Left ventricle myocardium inferior (tissue), 1 donor: Measurements from ENCODE around the gene TARS3. TPM values are rescaled to one million over a fixed set of nuclear protein-coding genes. Genes with fewer than 3 reads are reported as not detected.

Experiments
- DNase-seq: peaks from one replicate; pipeline ENCODE4 v3.0.0-alpha.2; 2020
- H3K27ac ChIP-seq: fragments of 200-600 bp; replicated peaks from 2 replicates; pipeline ENCODE4 v1.8.0; 2021
- H3K27me3 ChIP-seq: fragments of 200-600 bp; 2 replicates; pipeline ENCODE4 v1.8.0; 2021; ENCODE audit warnings: low read depth
- H3K36me3 ChIP-seq: fragments of 200-600 bp; 2 replicates; pipeline ENCODE4 v1.8.0; 2021
- H3K4me1 ChIP-seq: fragments of 200-600 bp; 2 replicates; pipeline ENCODE4 v1.8.0; 2021
- H3K4me3 ChIP-seq: fragments of 200-600 bp; 2 replicates; pipeline ENCODE4 v1.8.0; 2021; ENCODE audit warnings: mild to moderate bottlenecking, moderate library complexity
- H3K9me3 ChIP-seq: fragments of 200-600 bp; replicated peaks from 2 replicates; pipeline ENCODE4 v1.8.0; 2021
- intact Hi-C: fragments of 100-400 bp; cut with micrococcal nuclease; formaldehyde crosslinking; loops from one replicate; pipeline ENCODE4 v1.11.0; 2022
- total RNA-seq: library from RNA; stranded (reverse); fragmentation: NEBNext Ultra II Directional; extraction: Animal tissue kit (Norgen Biotek cat#: 25700); gene quantifications from one replicate; pipeline ENCODE4 v1.2.1, GENCODE V29; 2021
- TF ChIP-seq, protein P1 (sequence below): fragments of 200-600 bp; IDR thresholded peaks from 2 replicates; pipeline ENCODE4 v1.8.0; 2021; ENCODE audit warnings: antibody characterized with exemption, mild to moderate bottlenecking, borderline replicate concordance
- donor health status: DM: no; HTN: yes; CAD: no; lungs with severe emphysema.

Gene TARS3
- total RNA-seq, 1 donor from 2014 or later = 36.2 TPM

DNA sequence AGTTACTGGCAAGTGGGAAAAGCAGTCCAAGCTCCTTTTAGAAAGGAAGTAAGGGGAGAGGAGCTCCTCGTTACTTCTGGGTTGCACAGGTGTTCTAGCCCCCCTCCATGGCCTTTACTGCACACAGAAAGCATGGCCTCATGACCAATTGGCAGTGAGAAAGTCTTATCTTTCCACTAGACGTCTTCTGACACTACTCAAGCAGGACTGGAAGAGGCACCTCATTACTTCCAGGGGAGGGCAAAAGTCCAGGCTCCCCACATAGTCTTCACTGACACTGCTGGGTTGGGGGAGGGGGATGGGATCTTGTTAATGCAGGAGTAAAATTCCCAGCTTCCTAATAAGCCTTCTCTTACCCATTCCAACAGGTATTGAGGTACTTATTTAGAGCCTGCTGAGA lies 44.5 kb downstream of the TARS3 start:
- TF ChIP-seq, protein P1, sequence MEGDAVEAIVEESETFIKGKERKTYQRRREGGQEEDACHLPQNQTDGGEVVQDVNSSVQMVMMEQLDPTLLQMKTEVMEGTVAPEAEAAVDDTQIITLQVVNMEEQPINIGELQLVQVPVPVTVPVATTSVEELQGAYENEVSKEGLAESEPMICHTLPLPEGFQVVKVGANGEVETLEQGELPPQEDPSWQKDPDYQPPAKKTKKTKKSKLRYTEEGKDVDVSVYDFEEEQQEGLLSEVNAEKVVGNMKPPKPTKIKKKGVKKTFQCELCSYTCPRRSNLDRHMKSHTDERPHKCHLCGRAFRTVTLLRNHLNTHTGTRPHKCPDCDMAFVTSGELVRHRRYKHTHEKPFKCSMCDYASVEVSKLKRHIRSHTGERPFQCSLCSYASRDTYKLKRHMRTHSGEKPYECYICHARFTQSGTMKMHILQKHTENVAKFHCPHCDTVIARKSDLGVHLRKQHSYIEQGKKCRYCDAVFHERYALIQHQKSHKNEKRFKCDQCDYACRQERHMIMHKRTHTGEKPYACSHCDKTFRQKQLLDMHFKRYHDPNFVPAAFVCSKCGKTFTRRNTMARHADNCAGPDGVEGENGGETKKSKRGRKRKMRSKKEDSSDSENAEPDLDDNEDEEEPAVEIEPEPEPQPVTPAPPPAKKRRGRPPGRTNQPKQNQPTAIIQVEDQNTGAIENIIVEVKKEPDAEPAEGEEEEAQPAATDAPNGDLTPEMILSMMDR = no peak
- Histone ChIP-seq H3K9me3 (no peaks in the 10 kb centered on the region), H3K27me3 (no peaks in the 10 kb centered on the region), H3K4me3 (no peak overlapping the region), H3K4me1 (peaks cover 11% of the 10 kb centered on the region), H3K36me3 (peaks cover 40% of the 10 kb centered on the region), H3K27ac (no peak overlapping the region)
- DNase-seq = no peak
- intact Hi-C loops = no loop called here

DNA sequence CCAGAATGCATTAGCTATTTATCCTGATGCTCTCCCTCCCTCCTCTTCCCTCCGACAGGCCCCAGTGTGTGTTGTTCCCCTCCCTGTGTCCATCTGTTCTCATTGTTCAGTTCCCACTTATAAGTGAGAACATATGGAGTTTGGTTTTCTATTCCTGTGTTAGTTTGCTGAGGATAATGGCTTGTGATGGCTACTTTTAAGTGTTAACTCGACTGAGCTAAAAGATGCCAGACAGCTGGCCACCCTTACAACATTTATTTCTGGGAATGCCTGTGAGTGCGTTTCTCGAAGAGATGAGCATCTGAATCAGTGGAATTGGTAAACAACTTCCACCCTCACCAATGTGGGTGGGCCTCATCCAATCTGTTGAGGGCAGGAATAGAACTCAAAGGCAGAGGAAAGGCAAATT lies 47.3 kb downstream of the TARS3 start:
- Histone ChIP-seq H3K4me3 (no peak overlapping the region), H3K36me3 (peaks cover 44% of the 10 kb centered on the region), H3K4me1 (peaks cover 5% of the 10 kb centered on the region), H3K9me3 (no peaks in the 10 kb centered on the region), H3K27ac (no peak overlapping the region), H3K27me3 (no peaks in the 10 kb centered on the region)
- TF ChIP-seq, protein P1 = no peak
- intact Hi-C loops = no loop called here
- no peak for DNase-seq

DNA sequence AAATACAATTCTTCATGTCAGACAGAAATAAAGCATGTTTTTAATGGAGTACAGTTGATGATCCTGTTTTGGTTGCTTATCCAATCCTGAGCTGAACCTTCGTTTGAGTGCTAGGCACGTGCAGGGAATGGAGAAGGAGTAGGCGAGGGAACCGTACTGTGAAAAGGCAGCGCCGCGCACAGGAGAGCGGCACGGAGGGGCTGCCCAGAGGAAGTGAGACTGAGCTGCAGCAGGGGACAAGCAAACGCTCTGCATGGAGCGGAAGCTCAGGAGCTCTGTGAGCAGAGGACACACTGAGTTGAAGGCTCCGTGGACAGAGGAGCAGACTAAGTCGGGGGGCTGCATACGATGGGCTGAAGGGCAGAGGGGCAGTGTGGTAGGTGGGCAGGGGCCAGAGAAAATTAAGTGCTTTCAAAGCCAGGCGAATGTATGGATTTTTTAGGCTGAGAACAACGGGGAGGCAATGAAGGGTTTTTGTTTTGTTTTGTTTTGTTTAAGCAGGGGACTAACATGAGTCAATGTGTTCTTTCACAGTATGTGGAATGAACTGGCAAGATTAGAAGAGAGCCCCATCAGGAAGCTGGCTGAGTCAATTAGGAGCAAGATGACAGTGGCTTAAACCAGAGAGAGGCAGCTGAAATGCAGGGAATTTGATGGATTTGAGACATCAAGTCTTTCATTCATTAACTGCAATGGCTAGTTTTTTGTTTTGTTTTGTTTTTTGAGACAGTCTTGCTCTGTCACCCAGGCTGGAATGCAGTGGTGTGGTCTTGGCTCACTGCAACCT lies 48.3 kb downstream of the TARS3 start:
- H3K36me3 ChIP-seq = peaks cover 54% of the 10 kb centered on the region
- TF ChIP-seq, protein P1 = no peak
- no peak overlapping the region for H3K4me3 ChIP-seq
- H3K9me3 ChIP-seq = no peaks in the 10 kb centered on the region
- no peak overlapping the region for H3K27ac ChIP-seq
- DNase-seq = no peak
- intact Hi-C loops = no loop called here
- H3K27me3 ChIP-seq = no peaks in the 10 kb centered on the region
- peaks cover 6% of the 10 kb centered on the region for H3K4me1 ChIP-seq

DNA sequence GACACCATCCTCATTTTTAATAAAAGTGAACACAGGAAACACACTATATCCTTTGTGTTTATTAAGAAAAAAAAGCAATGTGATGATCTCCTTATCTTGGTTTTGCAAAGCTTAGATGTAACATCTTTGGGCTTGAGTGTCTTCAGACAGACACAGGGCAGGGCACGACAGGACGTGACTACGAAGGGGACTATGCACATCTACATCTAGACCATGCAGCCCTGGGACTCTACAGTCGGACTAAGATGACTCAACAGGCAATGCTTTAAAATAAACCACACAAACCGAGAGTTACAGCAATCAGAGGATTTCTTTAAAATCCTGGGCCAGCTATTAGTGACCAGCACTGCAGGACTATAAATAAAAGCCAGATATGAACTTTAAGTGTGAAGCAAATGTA lies 49.3 kb downstream of the TARS3 start:
- Histone ChIP-seq H3K9me3 (no peaks in the 10 kb centered on the region), H3K4me3 (no peak overlapping the region), H3K27ac (no peak overlapping the region), H3K27me3 (no peaks in the 10 kb centered on the region), H3K36me3 (peaks cover 63% of the 10 kb centered on the region), H3K4me1 (peaks cover 6% of the 10 kb centered on the region)
- intact Hi-C loops = no loop called here
- TF ChIP-seq, protein P1 = no peak
- no peak for DNase-seq

DNA sequence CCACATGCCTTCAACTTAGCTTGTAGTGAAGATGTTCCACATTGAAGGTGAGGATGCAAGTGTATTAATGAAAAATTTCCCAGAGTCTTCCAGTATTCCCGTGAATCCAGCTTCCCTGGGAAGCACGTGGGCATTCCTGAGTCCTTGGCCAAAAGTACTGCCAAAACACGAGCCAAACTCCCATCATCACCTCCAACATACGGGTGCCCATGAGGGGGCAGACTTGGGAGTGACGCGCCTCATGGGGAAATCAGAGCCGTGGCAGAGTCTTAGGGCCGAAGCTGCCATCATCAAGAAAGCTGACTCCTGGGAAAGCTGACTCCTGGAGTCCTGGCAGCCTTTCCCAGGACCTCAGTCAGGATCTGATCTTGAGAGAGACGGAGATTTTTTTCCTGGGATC lies 52.0 kb downstream of the TARS3 start:
- no peak for DNase-seq

More for the DNA sequence above, 52.0 kb downstream of the TARS3 start:
- Histone ChIP-seq H3K9me3 (peaks cover under 1% of the 10 kb centered on the region), H3K4me1 (peaks cover 6% of the 10 kb centered on the region), H3K27ac (no peak overlapping the region), H3K27me3 (no peaks in the 10 kb centered on the region), H3K36me3 (peaks cover 76% of the 10 kb centered on the region), H3K4me3 (no peak overlapping the region)
- TF ChIP-seq, protein P1 = no peak
- intact Hi-C loops = no loop called here
